NOMO-1 (cell line): ENCODE results near the gene PBLD.
A peak's percentile ranks its signal among the peaks of the same experiment; 100 is the strongest.

Experiments used
- DNase-seq, 2 experiments: peaks; one replicate each; lab custom pipeline; 2025; ENCODE audit not compliant: unreplicated experiment in 2 of 2; lab: John Stamatoyannopoulos, UW

Gene PBLD

GRCh38 chr10:68332259-68333057 lies at the start of gene PBLD:
PBLD (minus strand) TSS chr10:68332928; CDS start chr10:68306844, 26,084 bp downstream.
- DNase-seq = peak; percentile 56 to 59

- no peak for DNase-seq
Observed at GRCh38 chr10:68371604-68372003, 38.9 kb upstream of the PBLD start.

- DNase-seq = no peak
Observed at GRCh38 chr10:68367121-68367520, 34.4 kb upstream of the PBLD start.

- no peak for DNase-seq
Observed at GRCh38 chr10:68366600-68366999, 33.9 kb upstream of the PBLD start.

- no peak for DNase-seq
Observed at GRCh38 chr10:68365611-68366010, 32.9 kb upstream of the PBLD start.

GRCh38 chr10:68364101-68364886 lies 31.6 kb upstream of the PBLD start:
- DNase-seq = no peak

- DNase-seq = peak in 1 of 2 experiments; percentile 14
Observed at GRCh38 chr10:68362590-68362989, 29.9 kb upstream of the PBLD start.

- DNase-seq = no peak
Observed at GRCh38 chr10:68359189-68359588, 26.5 kb upstream of the PBLD start.

- no peak for DNase-seq
Observed at GRCh38 chr10:68353537-68353936, 20.8 kb upstream of the PBLD start.

- peak; percentile 8 to 27 for DNase-seq
Observed at GRCh38 chr10:68348265-68348741, 15.6 kb upstream of the PBLD start.

- no peak for DNase-seq
Observed at GRCh38 chr10:68346774-68347173, 14.0 kb upstream of the PBLD start.

GRCh38 chr10:68345621-68346020 lies 12.9 kb upstream of the PBLD start:
- DNase-seq = no peak

- DNase-seq = no peak
Observed at GRCh38 chr10:68342909-68343516, 10.3 kb upstream of the PBLD start.

GRCh38 chr10:68340358-68341080 lies 7.8 kb upstream of the PBLD start:
- DNase-seq = no peak

GRCh38 chr10:68336754-68337351 lies 4.1 kb upstream of the PBLD start:
- no peak for DNase-seq

- DNase-seq = no peak
Observed at GRCh38 chr10:68334672-68335467, 2.1 kb upstream of the PBLD start.

- peak in 1 of 2 experiments; percentile 23 for DNase-seq
Observed at GRCh38 chr10:68333440-68334431, 1.0 kb upstream of the PBLD start.

- no peak for DNase-seq
Observed at GRCh38 chr10:68333058-68333395, 299 bp upstream of the PBLD start.
